HG03469 (cell line): ENCODE results near the gene CDC42BPA.
"Not testable (repeated sequence)": the region's sequence is repeated elsewhere in the genome, so short reads cannot be mapped to it uniquely, and the experiment has no call there.

Experiments
- ATAC-seq: cut with Tn5 transposase; IDR thresholded peaks from one replicate; pipeline ENCODE4 v1.9.1; 2021; ENCODE audit warnings: mild to moderate bottlenecking, moderate library complexity, moderate number of reproducible peaks; ENCODE audit not compliant: unreplicated experiment

The CDC42BPA gene

DNA sequence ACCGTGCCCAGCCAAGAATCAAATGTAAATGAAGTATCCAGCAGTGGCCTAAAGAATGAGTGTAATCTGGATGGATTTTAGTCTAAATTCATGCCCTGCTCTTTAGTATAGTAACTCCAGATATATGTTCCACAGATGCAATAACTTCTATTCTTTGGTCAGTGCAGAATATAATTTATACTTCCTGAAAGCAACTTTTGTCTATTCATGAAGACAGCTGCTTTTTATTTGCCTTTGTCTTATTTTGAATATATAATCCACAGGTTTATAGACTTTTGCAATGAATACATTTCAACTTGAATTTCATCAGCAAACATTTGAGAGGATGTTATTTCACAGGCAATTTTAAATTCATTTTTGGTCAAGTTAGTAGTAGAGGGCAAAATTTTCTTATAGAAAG, 54.4 kb downstream of the CDC42BPA start:
- ATAC-seq: no peak

- no peak for ATAC-seq
Observed at GRCh38 chr1:227261501-227261900, 56.8 kb downstream of the CDC42BPA start.

DNA sequence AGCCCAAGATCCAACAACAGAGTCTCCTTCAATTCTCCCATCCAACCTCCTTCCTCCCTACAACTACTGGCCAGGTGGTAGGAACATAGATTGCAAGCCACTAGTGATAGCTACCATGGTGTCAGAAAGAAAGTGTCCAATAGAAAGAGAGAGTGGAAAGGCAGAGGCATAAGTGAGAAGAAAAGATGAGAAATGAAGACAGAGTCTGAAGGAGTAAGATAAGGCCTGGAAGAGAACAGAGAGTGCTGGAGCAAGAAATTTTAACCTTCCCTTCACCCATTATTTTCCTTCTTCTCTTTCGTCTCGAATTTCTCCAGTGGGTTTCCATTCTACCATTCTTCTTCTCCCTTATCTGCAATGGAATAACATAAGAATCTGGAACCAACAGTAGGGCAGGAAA, 57.9 kb downstream of the CDC42BPA start:
- no peak for ATAC-seq

- no peak for ATAC-seq
Observed at GRCh38 chr1:227257964-227258363, 60.3 kb downstream of the CDC42BPA start.

GRCh38 chr1:227255086-227255732, 63.1 kb downstream of the CDC42BPA start:
- ATAC-seq: no peak

- ATAC-seq: no peak
Observed at GRCh38 chr1:227253065-227253464, 65.2 kb downstream of the CDC42BPA start.

DNA sequence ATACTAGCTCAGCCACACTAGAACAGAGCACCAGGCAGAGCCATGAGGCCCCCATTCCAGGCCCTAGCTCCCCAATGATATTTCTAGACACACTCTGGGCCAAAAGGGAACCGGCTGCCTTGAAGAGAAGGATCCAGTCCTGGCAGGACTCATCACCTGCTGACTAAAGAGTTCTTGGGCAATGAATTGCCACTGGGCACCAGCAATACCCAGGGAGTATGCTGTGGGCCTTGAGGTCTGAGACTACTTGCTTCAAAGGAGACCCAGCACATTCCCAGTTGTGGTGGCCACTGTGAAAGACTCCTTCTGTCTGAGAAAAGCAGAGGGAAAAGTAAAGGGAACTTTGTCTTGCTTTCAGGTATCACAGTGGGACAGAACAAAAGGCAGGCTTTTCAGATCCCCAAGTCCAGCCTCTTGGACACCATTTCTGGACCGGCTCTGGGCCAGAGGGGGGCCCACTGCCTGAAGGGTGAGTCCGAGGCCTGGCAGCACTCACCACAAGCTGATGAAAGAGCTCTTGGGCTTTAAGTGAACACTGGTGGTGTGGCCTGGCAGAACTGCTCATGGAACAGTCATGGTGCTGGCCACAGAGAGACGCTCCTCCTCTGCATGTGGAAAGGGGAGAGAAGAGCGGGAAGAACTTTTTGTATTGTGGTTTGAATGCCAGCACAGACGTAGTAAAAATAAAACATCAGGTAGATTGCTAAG, 72.5 kb downstream of the CDC42BPA start:
- ATAC-seq: no peak

GRCh38 chr1:227244339-227245118, 73.8 kb downstream of the CDC42BPA start:
- ATAC-seq: no peak

GRCh38 chr1:227242811-227243682, 75.2 kb downstream of the CDC42BPA start:
- no peak for ATAC-seq

DNA sequence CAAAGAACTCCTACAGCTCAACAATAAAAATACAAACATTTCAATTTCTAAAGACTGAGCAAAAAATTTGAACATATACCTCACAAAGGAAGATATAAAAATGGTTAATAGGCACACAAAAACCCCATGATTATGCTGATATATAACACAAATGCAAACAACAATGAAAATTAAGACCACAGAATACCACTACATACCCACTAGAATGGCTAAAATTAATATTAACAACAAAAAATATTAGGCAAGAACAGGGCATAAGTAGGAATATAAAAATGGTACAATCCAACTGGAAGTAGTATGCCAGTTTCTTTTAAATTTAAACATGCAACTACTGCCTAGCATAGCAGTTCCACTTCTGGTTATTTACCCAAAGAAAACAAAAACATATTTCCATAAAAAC, 77.3 kb downstream of the CDC42BPA start:
- ATAC-seq: no peak

DNA sequence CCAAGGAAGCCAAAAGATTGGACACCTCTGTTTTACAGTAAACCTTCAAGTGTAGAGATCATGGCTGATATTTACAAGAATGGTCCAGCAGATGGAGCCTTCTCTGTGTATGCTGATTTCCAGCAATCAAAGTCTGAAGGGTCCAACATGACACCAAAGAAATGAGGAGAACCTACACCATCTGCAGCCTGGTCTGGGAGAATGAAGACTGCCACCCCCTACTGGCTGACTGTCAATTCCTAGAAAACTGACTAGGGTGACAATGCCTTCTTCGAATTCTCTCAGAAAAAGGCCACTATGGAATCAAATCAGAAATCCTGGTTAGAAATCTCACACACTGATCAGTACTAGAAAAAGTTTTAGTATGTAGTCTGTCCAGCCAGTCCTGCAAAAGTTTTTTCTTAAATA, 83.3 kb downstream of the CDC42BPA start:
- no peak for ATAC-seq

DNA sequence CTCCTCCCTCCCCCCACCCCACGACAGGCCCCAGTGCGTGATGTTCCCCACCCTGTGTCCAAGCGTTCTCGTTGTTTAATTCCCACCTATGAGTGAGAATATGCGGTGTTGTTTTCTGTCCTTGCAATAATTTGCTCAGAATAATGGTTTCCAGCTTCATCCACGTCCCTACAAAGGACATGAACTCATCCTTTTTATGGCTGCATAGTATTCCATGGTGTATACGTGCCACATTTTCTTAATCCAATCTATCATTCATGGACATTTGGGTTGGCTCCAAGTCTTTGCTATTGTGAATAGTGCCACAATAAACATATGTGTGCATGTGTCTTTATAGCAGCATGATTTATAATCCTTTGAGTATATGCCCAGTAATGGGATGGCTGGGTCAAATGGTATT, 87.2 kb downstream of the CDC42BPA start:
- ATAC-seq: not testable (repeated sequence)

DNA sequence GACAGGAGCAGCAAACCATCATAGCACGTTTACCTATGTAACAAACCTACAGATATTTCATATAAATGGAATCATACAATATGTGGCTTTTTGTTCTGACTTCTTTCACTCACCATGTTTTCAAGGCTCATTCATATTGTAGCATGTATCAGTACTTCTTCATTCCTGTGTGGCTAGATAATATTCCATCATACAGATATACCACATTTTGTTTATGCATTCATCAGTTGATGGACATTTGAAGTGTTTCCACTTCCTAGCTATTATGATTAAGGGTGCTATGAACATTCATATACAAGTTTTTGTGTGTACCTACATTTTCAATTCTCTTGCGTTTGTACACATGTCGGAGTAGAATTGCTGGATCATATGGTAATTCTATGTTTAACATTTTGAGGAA, 90.1 kb downstream of the CDC42BPA start:
- no peak for ATAC-seq

DNA sequence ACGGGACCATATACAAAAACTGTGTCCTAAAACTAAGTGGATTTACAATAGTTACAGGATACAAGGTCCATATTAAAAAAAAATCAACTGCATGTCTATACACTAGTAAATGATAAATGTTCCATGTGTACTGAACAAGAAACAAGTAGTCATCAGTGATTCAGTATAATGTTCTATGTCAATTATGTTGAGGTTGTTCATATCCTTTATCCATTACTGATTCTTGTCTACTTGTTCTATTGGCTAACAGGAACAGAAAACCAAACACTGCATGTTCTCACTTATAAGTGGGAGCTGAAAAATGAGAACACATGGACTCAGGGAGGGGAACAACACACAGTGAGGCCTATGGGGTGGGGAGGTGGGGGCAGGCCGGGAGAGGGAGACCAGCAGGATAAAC, 90.5 kb downstream of the CDC42BPA start:
- no peak for ATAC-seq

DNA sequence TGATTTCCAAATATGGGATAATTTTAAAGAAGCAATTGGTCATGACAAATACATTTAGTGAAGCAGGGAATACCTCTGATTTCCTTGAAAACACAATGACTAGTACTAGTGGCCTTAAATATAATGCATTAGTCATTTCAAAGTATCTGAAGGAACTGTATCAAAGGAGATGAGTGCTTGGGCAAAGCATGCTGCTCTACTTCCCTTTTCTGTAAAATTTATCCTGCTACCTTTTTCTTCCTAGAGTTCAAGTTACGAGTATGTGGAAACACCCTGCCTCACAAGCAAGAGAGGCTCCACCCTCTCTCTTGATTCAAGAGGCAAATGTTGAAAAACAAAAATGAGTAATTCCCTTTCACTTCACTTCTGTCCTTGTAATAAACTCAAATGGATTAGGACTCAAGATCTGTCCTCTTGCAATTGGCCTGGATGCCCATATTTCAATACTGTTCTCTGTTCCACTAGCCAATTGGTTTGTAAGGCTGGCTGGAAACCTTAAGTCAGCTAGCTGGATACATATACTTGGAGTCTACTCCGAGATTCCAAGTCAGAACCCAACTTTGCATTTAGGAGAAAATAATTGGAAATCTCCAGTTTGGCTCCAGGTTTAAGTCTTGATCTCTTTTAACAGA, 92.5 kb downstream of the CDC42BPA start:
- no peak for ATAC-seq

DNA sequence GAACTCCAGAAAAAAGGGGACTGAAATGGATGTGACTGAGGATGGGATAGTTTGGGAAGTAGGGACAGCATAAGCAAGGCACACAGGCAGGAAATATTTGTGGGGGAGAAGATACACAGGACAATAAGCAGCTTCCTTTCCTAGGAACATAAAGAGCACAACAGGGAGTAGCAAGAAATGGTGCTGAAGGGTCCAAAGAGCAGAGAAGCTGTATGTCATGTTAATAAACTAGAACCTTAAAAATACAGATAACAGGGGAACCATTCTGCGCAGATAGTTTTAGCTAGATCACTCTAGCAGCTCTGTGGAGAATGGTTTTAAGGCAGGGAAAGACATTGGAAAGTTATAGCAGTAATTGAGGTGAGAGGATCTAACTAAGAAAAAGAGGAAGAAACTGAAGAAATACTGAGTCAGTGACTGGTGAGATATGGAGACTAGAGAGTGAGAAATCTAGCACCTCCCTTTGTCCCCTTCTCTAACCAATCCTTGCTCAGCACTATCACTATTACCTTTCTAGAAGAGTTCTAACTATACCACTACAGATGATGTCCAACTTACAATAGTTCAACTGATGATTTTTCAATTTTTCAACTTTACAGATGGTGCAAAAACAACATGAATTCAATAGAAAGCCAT, 95.0 kb downstream of the CDC42BPA start:
- ATAC-seq: no peak

DNA sequence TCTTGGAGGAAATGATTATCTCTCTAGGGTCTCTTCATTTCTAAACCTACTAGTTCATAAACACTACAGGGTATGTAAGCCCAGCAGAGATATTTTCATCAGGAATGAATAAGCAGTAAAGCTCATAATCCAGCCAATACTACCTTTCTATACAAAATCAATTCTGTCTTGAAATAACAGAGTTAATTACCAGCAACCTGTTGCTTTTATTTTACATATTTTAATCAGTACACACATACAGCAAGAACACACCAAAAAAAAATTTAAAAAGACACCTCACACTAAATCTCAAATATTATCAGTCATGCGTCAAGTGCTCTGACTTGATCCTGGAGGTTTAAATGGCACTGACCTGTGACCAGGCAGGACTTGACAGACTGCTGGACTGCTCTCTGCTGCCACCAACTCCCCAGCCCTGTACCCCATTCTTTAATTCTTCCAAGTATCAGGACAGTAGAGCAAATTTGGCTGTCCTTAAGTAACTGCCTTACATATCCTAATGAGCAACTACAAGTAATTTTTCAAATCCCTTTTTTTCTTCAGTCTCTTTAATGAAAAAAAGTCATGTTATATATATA, 98.5 kb downstream of the CDC42BPA start:
- ATAC-seq: no peak

DNA sequence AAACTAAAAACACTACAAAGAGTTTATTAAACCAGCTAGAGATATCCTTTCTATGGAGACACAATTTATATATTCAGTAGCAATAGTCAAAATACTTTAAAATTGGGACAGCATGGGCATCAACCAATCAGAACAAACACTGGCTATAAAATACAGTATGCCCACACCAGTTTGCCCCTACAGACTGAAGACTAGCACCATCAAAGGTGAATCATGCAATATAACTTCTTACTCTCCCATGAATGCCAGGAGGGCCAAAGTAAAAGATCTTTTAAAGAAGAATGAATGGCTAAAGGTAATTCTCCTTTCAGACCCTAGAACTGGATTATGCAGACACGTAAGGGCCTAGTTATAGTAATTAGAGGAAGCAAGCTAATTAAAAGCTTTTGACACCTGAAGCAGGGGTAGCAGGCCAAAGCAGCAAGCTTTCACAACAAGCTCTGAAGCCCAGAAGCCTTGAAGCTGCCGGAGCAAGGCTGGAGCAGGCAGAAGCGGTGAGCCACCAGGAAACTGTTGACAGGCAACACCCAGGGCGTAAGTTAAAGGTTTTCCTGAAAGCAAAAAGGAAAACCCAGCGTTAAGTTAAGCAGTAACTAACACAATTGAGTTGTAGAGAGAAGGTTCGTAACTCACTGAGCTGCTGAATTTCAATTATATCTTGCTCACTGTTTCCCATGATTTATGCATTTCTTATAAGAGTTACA, 99.3 kb downstream of the CDC42BPA start:
- ATAC-seq: no peak

DNA sequence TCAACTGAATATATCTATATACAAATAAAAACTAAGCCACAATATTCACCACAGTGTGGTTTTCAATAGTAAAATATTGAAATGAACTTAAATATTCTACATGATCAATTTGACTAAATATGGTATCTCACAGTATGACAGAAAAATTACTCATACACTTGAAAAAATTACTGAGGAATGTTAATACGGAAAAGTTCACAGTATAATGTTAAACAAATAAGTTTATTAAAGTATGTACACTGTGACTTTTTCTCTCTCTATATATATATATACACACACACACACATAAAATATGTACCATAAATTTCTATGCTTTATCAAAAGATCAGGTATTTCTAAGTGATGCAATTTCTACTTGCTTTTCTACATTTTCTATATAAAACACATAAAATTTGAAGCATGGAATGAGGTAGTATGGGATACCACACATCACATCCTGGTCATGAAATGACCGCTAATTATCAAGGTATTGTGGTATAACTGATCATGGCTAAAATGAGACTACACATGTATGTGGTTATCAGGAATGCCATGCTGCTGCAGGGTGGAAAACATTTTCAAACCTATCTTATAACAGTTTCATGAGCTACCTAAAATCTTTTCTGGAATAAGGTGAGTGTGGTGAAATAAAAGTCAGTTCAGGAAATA, 102.3 kb downstream of the CDC42BPA start:
- no peak for ATAC-seq
